Endothelial cell (in vitro differentiated cells): ENCODE results near the gene TMEFF1. TPM values are rescaled to one million over a fixed set of nuclear protein-coding genes. Genes with fewer than 3 reads are reported as not detected.
"Not testable (repeated sequence)": the region's sequence is repeated elsewhere in the genome, so short reads cannot be mapped to it uniquely, and the experiment has no call there.

Source experiments
- DNase-seq: peaks from one replicate; pipeline ENCODE4 v3.0.0; 2021; ENCODE audit warnings: low spot score
- H3K27ac Mint-ChIP-seq: one replicate; pipeline ENCODE4 v1.8.0; 2021; ENCODE audit warnings: mixed read lengths, inconsistent platforms; ENCODE audit not compliant: unreplicated experiment
- H3K27me3 Mint-ChIP-seq: one replicate; pipeline ENCODE4 v1.8.0; 2021; ENCODE audit warnings: mild to moderate bottlenecking, moderate library complexity, mixed read lengths, inconsistent platforms; ENCODE audit not compliant: unreplicated experiment
- H3K36me3 Mint-ChIP-seq: one replicate; pipeline ENCODE4 v1.8.0; 2021; ENCODE audit warnings: mild to moderate bottlenecking, low read depth, mixed read lengths, inconsistent platforms; ENCODE audit not compliant: unreplicated experiment
- H3K4me1 Mint-ChIP-seq: one replicate; pipeline ENCODE4 v1.8.0; 2021; ENCODE audit warnings: mild to moderate bottlenecking, mixed read lengths, inconsistent platforms; ENCODE audit not compliant: unreplicated experiment
- H3K4me3 Mint-ChIP-seq: one replicate; pipeline ENCODE4 v1.8.0; 2021; ENCODE audit warnings: mild to moderate bottlenecking, mixed read lengths, inconsistent platforms; ENCODE audit not compliant: unreplicated experiment
- H3K9me3 Mint-ChIP-seq: one replicate; pipeline ENCODE4 v1.8.0; 2021; ENCODE audit warnings: mixed read lengths, inconsistent platforms; ENCODE audit not compliant: unreplicated experiment
- CTCF ChIP-seq: fragments of 200-600 bp; sonication (generic); IDR thresholded peaks from one replicate; pipeline ENCODE4 v1.5.0; 2021; ENCODE audit warnings: antibody characterized with exemption; ENCODE audit not compliant: unreplicated experiment
- total RNA-seq: library from RNA; stranded (reverse); fragmentation: NEBNext Ultra II Directional; extraction: Animal tissue kit (Norgen Biotek cat#: 25700); gene quantifications from one replicate; pipeline ENCODE4 v1.2.1, GENCODE V29; 2021; ENCODE audit not compliant: unreplicated experiment

The TMEFF1 gene
- total RNA-seq, 1 donor from 2014 or later = 45.8 TPM

- Mint-ChIP-seq H3K27me3 (peaks cover 8% of the 10 kb centered on the region), H3K4me3 (no peak overlapping the region), H3K36me3 (peaks cover 11% of the 10 kb centered on the region), H3K4me1 (peaks cover 13% of the 10 kb centered on the region), H3K9me3 (no peaks in the 10 kb centered on the region), H3K27ac (no peak overlapping the region)
- no peak for DNase-seq
- no peak for TF ChIP-seq CTCF
Measured at GRCh38 chr9:100432736-100433135, 40.2 kb upstream of the TMEFF1 start.

GRCh38 chr9:100436571-100436970 is 36.4 kb upstream of the TMEFF1 start:
- H3K4me1 Mint-ChIP-seq = no peaks in the 10 kb centered on the region
- H3K36me3 Mint-ChIP-seq = no peaks in the 10 kb centered on the region
- no peak for TF ChIP-seq CTCF
- H3K27me3 Mint-ChIP-seq = peaks cover 1% of the 10 kb centered on the region
- DNase-seq = no peak
- H3K27ac Mint-ChIP-seq = no peak overlapping the region
- H3K4me3 Mint-ChIP-seq = no peak overlapping the region
- no peaks in the 10 kb centered on the region for H3K9me3 Mint-ChIP-seq

- Mint-ChIP-seq H3K27ac (no peak overlapping the region), H3K36me3 (no peaks in the 10 kb centered on the region), H3K4me1 (peaks cover 5% of the 10 kb centered on the region), H3K9me3 (no peaks in the 10 kb centered on the region), H3K27me3 (peaks cover 1% of the 10 kb centered on the region), H3K4me3 (no peak overlapping the region)
- peak; percentile 75 for DNase-seq
- peak; percentile 96 for TF ChIP-seq CTCF
Measured at GRCh38 chr9:100437860-100438805, 34.8 kb upstream of the TMEFF1 start.

GRCh38 chr9:100440071-100440470 is 32.9 kb upstream of the TMEFF1 start:
- H3K27ac Mint-ChIP-seq = no peak overlapping the region
- no peak for DNase-seq
- H3K36me3 Mint-ChIP-seq = no peaks in the 10 kb centered on the region

GRCh38 chr9:100440487-100440886 is 32.5 kb upstream of the TMEFF1 start:
- H3K4me3 Mint-ChIP-seq, H3K27ac Mint-ChIP-seq, H3K36me3 Mint-ChIP-seq, H3K27me3 Mint-ChIP-seq, H3K9me3 Mint-ChIP-seq, DNase-seq: not testable (repeated sequence)
- peaks cover 17% of the 10 kb centered on the region for H3K4me1 Mint-ChIP-seq

More at GRCh38 chr9:100440071-100440470, 32.9 kb upstream of the TMEFF1 start:
- H3K27me3 Mint-ChIP-seq = no peaks in the 10 kb centered on the region
- TF ChIP-seq CTCF = no peak
- no peaks in the 10 kb centered on the region for H3K9me3 Mint-ChIP-seq
- no peak overlapping the region for H3K4me3 Mint-ChIP-seq
- H3K4me1 Mint-ChIP-seq = peaks cover 17% of the 10 kb centered on the region
